ENCODE measurements around the gene MAP1LC3B. TPM values are rescaled to one million over a fixed set of nuclear protein-coding genes. Genes with fewer than 3 reads are reported as not detected.
A peak's percentile ranks its signal among the peaks of the same experiment; 100 is the strongest.

Gene MAP1LC3B
- total RNA-seq = 40.6 and 43.6 TPM in 2 replicates

DNA sequence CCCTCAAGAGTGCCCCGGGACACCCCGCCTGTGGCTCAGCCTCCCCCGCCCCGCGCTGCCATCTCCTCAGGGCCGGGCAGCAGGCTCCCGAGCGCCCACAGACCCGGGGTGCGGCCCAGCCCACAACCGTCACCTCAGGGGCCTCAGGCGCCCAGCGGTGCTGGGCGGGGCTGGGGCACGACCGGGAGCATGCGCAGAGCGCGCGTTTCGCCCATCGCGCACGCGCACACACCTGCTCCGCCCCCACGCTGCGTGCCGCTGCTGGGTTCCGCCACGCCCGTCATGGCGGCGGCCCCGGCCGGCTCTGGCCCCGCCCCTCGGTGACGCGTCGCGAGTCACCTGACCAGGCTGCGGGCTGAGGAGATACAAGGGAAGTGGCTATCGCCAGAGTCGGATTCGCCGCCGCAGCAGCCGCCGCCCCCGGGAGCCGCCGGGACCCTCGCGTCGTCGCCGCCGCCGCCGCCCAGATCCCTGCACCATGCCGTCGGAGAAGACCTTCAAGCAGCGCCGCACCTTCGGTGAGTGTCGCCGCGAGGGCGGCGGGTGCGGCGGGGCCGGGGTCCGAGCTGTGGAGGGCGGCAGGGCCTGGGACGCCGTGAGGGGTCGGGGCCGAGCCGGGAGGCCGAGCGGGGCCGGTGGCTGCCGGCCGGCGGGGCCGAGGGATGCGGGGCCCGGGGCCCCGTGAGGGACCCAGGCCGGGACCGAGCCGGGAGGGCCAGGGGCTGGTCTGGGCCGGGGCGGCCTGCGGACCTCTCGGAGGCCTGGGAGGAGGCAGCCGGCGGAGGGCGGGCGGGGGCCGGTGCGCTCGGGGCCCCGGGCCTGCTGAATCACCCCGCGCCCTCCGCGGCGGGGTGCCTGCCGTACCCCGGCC is at the start of gene MAP1LC3B:
TSS of gene MAP1LC3B (plus strand) at position 387 of the 871 bp plus-strand sequence. CDS start at position 479, 92 bp downstream.
- DNase-seq (ENCODE audit: low spot score) = peak; percentile 99
- Mint-ChIP-seq H3K9me3 (no peaks in the 10 kb centered on the region), H3K4me3 (ENCODE audit: low read depth) (peak within 1 kb of the TSS; percentile 90), H3K27me3 (ENCODE audit: low read depth) (no peaks in the 10 kb centered on the region), H3K36me3 (ENCODE audit: low read depth) (peaks cover 24% of the 10 kb centered on the region), H3K27ac (peak within 1 kb of the TSS; percentile 95), H3K4me1 (ENCODE audit: low read depth) (peaks cover 50% of the 10 kb centered on the region)
- intact Hi-C loops (cut with micrococcal nuclease) = loop anchor here (1.0 to 5.0 kb wide), 3 partner anchors 8 to 559 kb away; partner anchors contain the start of genes BANP and ZCCHC14

DNA sequence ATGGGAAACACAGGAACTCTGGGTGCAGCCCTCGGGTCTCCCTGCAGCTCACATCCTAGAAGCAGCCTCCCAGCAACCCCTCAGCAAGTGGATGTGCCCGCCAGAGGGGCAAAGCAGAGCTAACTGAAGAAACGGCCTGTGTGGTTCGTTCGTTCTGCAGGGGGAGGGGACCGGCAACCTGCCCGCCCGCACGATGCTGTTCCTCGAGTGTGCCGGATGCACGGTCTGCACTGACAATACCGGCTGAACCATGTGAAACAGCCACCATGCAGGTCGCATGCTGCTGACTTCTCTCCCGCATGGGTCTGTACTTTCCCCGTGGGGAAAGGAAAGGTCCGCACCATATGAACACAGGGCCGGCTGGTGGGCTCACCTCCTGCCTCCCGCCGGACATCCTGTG is 49.6 kb upstream of the MAP1LC3B start:
- no peaks in the 10 kb centered on the region for H3K27me3 Mint-ChIP-seq (ENCODE audit: low read depth)
- intact Hi-C loops (cut with micrococcal nuclease) = no loop called here
- no peak for DNase-seq (ENCODE audit: low spot score)
- H3K36me3 Mint-ChIP-seq (ENCODE audit: low read depth) = peaks cover 39% of the 10 kb centered on the region
- no peak overlapping the region for H3K4me3 Mint-ChIP-seq (ENCODE audit: low read depth)
- no peaks in the 10 kb centered on the region for H3K9me3 Mint-ChIP-seq
- H3K27ac Mint-ChIP-seq = no peak overlapping the region
- peaks cover 13% of the 10 kb centered on the region for H3K4me1 Mint-ChIP-seq (ENCODE audit: low read depth)

DNA sequence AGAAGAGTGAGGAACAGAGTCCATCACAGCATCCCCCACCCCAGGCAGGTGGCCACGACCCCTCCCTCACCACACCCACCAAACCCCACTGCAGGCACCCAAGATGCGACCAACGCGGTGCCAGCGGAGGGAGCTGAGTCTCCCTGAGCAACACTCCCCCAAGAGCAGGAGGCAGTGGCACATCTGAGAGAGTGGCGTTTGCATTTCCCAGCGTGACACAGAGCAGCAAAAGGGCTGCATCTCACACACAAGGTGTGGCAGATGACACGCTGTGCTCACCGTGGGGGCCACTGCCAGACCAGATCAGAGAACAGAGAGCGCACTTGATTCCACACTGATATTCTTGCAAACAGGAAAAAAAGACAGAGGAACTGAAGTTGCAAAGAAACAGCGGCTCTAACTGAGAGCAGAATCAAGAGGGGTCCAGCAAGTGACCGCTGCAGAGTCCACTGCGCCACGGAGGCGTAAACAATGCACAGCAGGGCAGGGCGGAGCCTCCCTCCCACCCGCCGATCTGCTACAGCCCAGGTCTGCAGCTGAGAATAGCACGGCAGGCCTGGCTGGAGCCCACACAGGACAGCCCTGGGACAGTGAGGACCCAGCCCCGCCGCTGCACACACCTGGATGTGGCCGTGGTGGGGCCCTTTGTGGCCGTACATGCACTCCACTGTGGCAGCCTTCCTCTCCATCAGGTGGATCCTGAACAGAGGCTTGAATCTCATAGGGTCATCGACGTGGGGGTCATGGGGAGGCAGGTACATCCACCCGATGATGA is 49.0 kb upstream of the MAP1LC3B start:
- H3K27ac Mint-ChIP-seq = peak overlapping the region; percentile 28
- intact Hi-C loops (cut with micrococcal nuclease) = no loop called here
- H3K4me1 Mint-ChIP-seq (ENCODE audit: low read depth) = peaks cover 13% of the 10 kb centered on the region
- H3K36me3 Mint-ChIP-seq (ENCODE audit: low read depth) = peaks cover 36% of the 10 kb centered on the region
- H3K27me3 Mint-ChIP-seq (ENCODE audit: low read depth) = no peaks in the 10 kb centered on the region
- H3K4me3 Mint-ChIP-seq (ENCODE audit: low read depth) = no peak overlapping the region
- no peak for DNase-seq (ENCODE audit: low spot score)
- H3K9me3 Mint-ChIP-seq = no peaks in the 10 kb centered on the region

- Mint-ChIP-seq H3K4me3 (ENCODE audit: low read depth) (peak overlapping the region; percentile 49), H3K36me3 (ENCODE audit: low read depth) (peaks cover 35% of the 10 kb centered on the region), H3K9me3 (no peaks in the 10 kb centered on the region), H3K4me1 (ENCODE audit: low read depth) (peaks cover 13% of the 10 kb centered on the region), H3K27ac (peak overlapping the region; percentile 28), H3K27me3 (ENCODE audit: low read depth) (no peaks in the 10 kb centered on the region)
- DNase-seq (ENCODE audit: low spot score) = no peak
- intact Hi-C loops (cut with micrococcal nuclease) = no loop called here
Measured at GRCh38 chr16:87343753-87344050, 48.4 kb upstream of the MAP1LC3B start.

DNA sequence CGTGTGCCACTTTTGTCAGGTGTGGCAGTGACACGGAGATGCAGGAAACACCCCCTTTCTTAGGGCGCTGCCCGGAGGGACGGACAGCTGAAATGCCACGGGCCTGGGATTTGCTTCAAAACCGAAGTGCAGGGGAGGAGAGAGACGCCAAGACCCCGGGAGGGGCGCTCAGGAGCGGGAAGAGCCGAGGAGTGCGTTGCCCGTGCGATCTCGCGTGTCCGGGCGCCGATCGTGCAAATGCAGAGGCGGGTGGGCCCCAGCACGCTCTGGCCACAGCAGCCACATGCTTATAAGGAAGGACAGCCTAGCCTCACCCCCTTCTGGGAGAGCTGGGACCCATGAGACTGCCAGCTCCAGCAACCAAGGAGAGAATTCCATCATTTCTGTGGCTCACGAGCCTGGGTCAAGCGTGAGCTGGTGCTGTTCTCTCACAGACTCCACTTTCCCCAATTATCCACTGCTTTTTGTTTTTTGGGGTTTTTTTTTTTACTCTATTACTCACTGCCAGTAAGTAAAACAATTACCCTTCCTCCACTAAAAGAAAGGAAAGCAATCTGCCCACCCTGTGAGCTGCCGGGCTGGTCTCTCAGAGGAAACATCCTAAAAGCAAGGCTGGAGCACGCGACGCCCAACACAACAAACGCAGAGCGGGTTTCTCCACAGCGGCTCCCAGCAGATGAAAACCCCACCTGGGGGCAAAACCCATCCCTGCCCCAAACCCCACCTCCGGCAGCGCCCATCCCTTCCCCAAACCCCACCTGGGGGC is 47.8 kb upstream of the MAP1LC3B start:
- Mint-ChIP-seq H3K27ac (peak overlapping the region; percentile 28), H3K9me3 (no peaks in the 10 kb centered on the region), H3K36me3 (ENCODE audit: low read depth) (peaks cover 31% of the 10 kb centered on the region), H3K4me1 (ENCODE audit: low read depth) (peaks cover 13% of the 10 kb centered on the region), H3K4me3 (ENCODE audit: low read depth) (peak overlapping the region; percentile 49), H3K27me3 (ENCODE audit: low read depth) (no peaks in the 10 kb centered on the region)
- intact Hi-C loops (cut with micrococcal nuclease) = no loop called here
- no peak for DNase-seq (ENCODE audit: low spot score)

DNA sequence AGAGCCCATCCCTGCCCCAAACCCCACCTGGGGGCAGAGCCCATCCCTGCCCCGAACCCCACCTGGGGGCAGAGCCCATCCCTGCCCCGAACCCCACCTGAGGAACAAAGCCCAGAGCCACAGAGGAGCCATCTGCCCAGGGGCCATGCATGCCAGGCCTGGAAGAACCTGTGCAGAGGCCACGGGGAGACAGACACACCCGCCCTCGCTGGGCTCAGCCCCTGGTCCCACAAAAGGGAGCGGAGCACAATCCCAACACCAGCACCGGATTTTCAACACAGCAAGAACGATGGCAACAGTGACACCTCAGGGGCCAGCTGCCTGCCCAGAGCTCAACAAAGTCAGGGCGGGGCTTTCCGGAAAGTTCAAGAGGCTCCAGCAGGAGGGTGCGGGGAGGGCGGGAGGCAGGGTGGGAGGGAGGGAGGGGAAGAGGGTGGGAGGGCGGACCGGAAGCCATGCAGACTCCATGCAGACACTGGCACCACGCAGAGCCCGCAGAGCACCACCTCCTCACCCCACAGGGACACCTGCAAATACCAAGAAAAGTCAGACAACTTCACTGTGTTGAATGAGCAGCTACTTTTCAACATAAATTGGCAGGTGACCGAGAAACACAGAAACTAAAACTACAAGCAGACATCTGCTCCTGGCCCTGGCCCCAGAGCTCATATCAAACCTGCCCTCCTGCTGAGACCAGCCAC is 47.1 kb upstream of the MAP1LC3B start:
- peaks cover 33% of the 10 kb centered on the region for H3K36me3 Mint-ChIP-seq (ENCODE audit: low read depth)
- H3K4me1 Mint-ChIP-seq (ENCODE audit: low read depth) = peaks cover 13% of the 10 kb centered on the region
- H3K27me3 Mint-ChIP-seq (ENCODE audit: low read depth) = no peaks in the 10 kb centered on the region
- peak overlapping the region; percentile 56 for H3K4me3 Mint-ChIP-seq (ENCODE audit: low read depth)
- peak overlapping the region; percentile 93 for H3K27ac Mint-ChIP-seq
- intact Hi-C loops (cut with micrococcal nuclease) = no loop called here
- peak; percentile 43 for DNase-seq (ENCODE audit: low spot score)
- no peaks in the 10 kb centered on the region for H3K9me3 Mint-ChIP-seq

GRCh38 chr16:87345726-87346424 is 46.3 kb upstream of the MAP1LC3B start:
- Mint-ChIP-seq H3K4me1 (ENCODE audit: low read depth) (peaks cover 13% of the 10 kb centered on the region), H3K4me3 (ENCODE audit: low read depth) (no peak overlapping the region), H3K36me3 (ENCODE audit: low read depth) (peaks cover 30% of the 10 kb centered on the region), H3K27ac (peak overlapping the region; percentile 93), H3K9me3 (no peaks in the 10 kb centered on the region), H3K27me3 (ENCODE audit: low read depth) (no peaks in the 10 kb centered on the region)
- intact Hi-C loops (cut with micrococcal nuclease) = no loop called here
- DNase-seq (ENCODE audit: low spot score) = no peak

DNA sequence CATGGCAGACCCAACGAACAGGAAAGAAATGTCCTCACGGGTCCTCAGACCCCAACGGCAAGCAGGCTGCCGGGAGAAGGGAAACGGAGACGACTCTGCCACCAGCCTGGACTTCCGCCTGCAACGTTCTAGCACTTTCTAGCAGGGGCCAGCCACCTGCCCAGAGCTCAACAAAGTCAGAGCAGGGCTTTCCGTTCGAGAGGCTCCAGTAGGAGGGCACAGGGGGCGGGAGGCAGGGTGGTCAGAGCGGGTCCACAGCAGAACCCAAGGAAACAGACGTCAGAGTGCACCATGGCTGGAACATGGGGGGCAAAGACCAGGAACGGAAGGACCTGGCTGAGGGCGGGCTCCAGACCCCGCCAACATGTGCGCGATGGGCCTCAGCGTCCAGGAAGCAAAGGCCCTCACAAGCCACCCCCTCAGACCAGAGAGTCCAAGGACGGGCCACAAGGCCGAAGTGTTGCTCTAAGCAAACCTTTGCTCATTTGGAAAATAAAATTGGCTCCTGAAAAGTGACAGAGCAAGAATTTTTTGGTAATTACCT is 45.5 kb upstream of the MAP1LC3B start:
- DNase-seq (ENCODE audit: low spot score) = no peak
- no peaks in the 10 kb centered on the region for H3K9me3 Mint-ChIP-seq
- no peak overlapping the region for H3K4me3 Mint-ChIP-seq (ENCODE audit: low read depth)
- H3K36me3 Mint-ChIP-seq (ENCODE audit: low read depth) = peaks cover 26% of the 10 kb centered on the region
- H3K4me1 Mint-ChIP-seq (ENCODE audit: low read depth) = peaks cover 11% of the 10 kb centered on the region
- no peak overlapping the region for H3K27ac Mint-ChIP-seq
- intact Hi-C loops (cut with micrococcal nuclease) = no loop called here
- no peaks in the 10 kb centered on the region for H3K27me3 Mint-ChIP-seq (ENCODE audit: low read depth)

GRCh38 chr16:87347932-87348615 is 44.1 kb upstream of the MAP1LC3B start:
- no peak for DNase-seq (ENCODE audit: low spot score)
- Mint-ChIP-seq H3K9me3 (no peaks in the 10 kb centered on the region), H3K27ac (no peak overlapping the region), H3K4me3 (ENCODE audit: low read depth) (no peak overlapping the region), H3K36me3 (ENCODE audit: low read depth) (peaks cover 22% of the 10 kb centered on the region), H3K4me1 (ENCODE audit: low read depth) (peaks cover 11% of the 10 kb centered on the region), H3K27me3 (ENCODE audit: low read depth) (no peaks in the 10 kb centered on the region)
- intact Hi-C loops (cut with micrococcal nuclease) = no loop called here

DNA sequence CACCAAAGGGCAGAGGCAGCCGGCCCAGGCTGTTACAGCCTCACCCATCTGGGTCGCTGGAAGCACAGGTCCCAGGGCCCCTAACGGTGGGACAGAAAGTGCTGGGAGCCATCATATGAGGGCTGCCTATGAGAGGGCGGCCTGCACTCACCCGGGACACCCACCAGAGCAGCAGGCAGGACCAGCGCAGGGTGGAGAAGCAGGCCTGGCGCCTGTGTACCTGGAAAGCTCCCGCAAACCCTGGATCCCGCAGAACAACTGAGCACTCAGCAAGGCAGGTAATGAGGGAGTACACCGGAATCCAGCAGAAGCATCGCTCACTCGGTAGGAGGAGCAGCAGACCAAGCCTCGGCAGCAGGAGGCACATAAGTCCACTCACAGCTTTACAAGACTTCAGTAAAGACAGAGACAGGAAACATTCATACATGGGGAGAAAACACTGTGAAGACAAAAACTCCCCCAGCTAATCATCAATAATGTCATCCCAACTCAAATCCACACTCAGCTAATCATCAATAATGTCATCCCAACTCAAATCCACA is 43.4 kb upstream of the MAP1LC3B start:
- intact Hi-C loops (cut with micrococcal nuclease) = no loop called here
- H3K36me3 Mint-ChIP-seq (ENCODE audit: low read depth) = peaks cover 21% of the 10 kb centered on the region
- no peak overlapping the region for H3K27ac Mint-ChIP-seq
- no peaks in the 10 kb centered on the region for H3K9me3 Mint-ChIP-seq
- H3K4me3 Mint-ChIP-seq (ENCODE audit: low read depth) = no peak overlapping the region
- no peak for DNase-seq (ENCODE audit: low spot score)
- peaks cover 11% of the 10 kb centered on the region for H3K4me1 Mint-ChIP-seq (ENCODE audit: low read depth)
- no peaks in the 10 kb centered on the region for H3K27me3 Mint-ChIP-seq (ENCODE audit: low read depth)

GRCh38 chr16:87350031-87350430 is 42.1 kb upstream of the MAP1LC3B start:
- H3K27ac Mint-ChIP-seq = no peak overlapping the region
- H3K4me3 Mint-ChIP-seq (ENCODE audit: low read depth) = no peak overlapping the region

More at GRCh38 chr16:87350031-87350430, 42.1 kb upstream of the MAP1LC3B start:
- Mint-ChIP-seq H3K27me3 (ENCODE audit: low read depth) (no peaks in the 10 kb centered on the region), H3K36me3 (ENCODE audit: low read depth) (peaks cover 21% of the 10 kb centered on the region), H3K4me1 (ENCODE audit: low read depth) (peaks cover 6% of the 10 kb centered on the region), H3K9me3 (no peaks in the 10 kb centered on the region)
- DNase-seq (ENCODE audit: low spot score) = no peak
- intact Hi-C loops (cut with micrococcal nuclease) = no loop called here

Measured in activated T-helper 2 cell treated with anti-CD3 and anti-CD28 coated beads, Interferon-gamma antibody, Interleukin-2, Interleukin-4, amounts not matched to agents 10 μg/mL and 5 μg/mL and 100 μg/mL, durations not matched to agents 14 hours and 24 hours and 36 hours (primary cell).